Spinal cord (tissue), 10 donors: ENCODE results near the gene PRKCA. TPM values are rescaled to one million over a fixed set of nuclear protein-coding genes. Genes with fewer than 3 reads are reported as not detected.

Source experiments
- DNase-seq, 6 donors: peaks; one replicate each; pipeline versions ENCODE4 v3.0.0 to v3.0.0-alpha.2; 2013 to 2015; ENCODE audit warnings: low spot score in 6 of 6, low read depth in 4 of 6
- H3K27ac ChIP-seq: one replicate; pipeline ENCODE4 v1.5.1; 2013; ENCODE audit warnings: low read depth, low read length, control low read depth
- H3K27me3 ChIP-seq: one replicate; pipeline ENCODE4 v1.6.1; 2013; ENCODE audit warnings: low read length; ENCODE audit not compliant: control insufficient read depth, insufficient read depth
- H3K36me3 ChIP-seq: one replicate; pipeline ENCODE4 v1.6.1; 2013; ENCODE audit warnings: low read length; ENCODE audit not compliant: control insufficient read depth, insufficient read depth
- H3K4me1 ChIP-seq: one replicate; pipeline ENCODE4 v1.6.1; 2013; ENCODE audit warnings: low read length; ENCODE audit not compliant: control insufficient read depth, insufficient read depth
- H3K4me3 ChIP-seq: one replicate; pipeline ENCODE4 v1.5.1; 2013; ENCODE audit warnings: low read depth, low read length, control low read depth
- H3K9me3 ChIP-seq: one replicate; pipeline ENCODE4 v1.6.1; 2013; ENCODE audit warnings: low read length; ENCODE audit not compliant: control insufficient read depth, insufficient read depth
- WGBS: methylation state at CpG from one replicate; pipeline ENCODE4 v1.1.5; 2013; ENCODE audit warnings: missing lambda C conversion rate; ENCODE audit not compliant: insufficient coverage; 5-methylcytosine and 5-hydroxymethylcytosine counted together
- polyA plus RNA-seq, 2 donors: library from polyadenylated mRNA; unstranded; fragments of 120-200 nt; gene quantifications; one replicate each; pipeline ENCODE4 v1.2.1, GENCODE V29; 2013; ENCODE audit not compliant: insufficient read length in 2 of 2
- total RNA-seq, 2 donors: library from RNA; depleted of rRNA in 1 of 2; stranded (reverse); fragments of 120-200 nt in 1 of 2; fragments of >200 nt in 1 of 2; gene quantifications; one replicate each; pipeline versions ENCODE4 v1.2.3 to v1.2.4, GENCODE V29; 2013 to 2014
- donor health status: healthy.

Gene PRKCA
- total and polyA plus RNA-seq, 4 donors: 42.4 to 51.3 (median 48.2) TPM

GRCh38 chr17:66580956-66581391 is 278.6 kb downstream of the PRKCA start:
- Histone ChIP-seq H3K4me1 (peaks cover 23% of the 10 kb centered on the region), H3K27me3 (no peaks in the 10 kb centered on the region), H3K9me3 (no peaks in the 10 kb centered on the region), H3K36me3 (no peaks in the 10 kb centered on the region), H3K4me3 (no peak overlapping the region), H3K27ac (peak overlapping the region; percentile 69)
- 45% methylated on average over 2 of the region's 3 CpGs for WGBS
- DNase-seq: peak in 1 of 6 donors; percentile 65

- no peak for DNase-seq
- no peak overlapping the region for H3K27ac ChIP-seq
- 100% methylated on average over 2 of the region's 5 CpGs for WGBS
- H3K27me3 ChIP-seq: no peaks in the 10 kb centered on the region
- H3K9me3 ChIP-seq: no peaks in the 10 kb centered on the region
- H3K36me3 ChIP-seq: no peaks in the 10 kb centered on the region
- H3K4me1 ChIP-seq: peaks cover 22% of the 10 kb centered on the region
- H3K4me3 ChIP-seq: no peak overlapping the region
Measured at GRCh38 chr17:66582373-66583111, 280.1 kb downstream of the PRKCA start.

DNA sequence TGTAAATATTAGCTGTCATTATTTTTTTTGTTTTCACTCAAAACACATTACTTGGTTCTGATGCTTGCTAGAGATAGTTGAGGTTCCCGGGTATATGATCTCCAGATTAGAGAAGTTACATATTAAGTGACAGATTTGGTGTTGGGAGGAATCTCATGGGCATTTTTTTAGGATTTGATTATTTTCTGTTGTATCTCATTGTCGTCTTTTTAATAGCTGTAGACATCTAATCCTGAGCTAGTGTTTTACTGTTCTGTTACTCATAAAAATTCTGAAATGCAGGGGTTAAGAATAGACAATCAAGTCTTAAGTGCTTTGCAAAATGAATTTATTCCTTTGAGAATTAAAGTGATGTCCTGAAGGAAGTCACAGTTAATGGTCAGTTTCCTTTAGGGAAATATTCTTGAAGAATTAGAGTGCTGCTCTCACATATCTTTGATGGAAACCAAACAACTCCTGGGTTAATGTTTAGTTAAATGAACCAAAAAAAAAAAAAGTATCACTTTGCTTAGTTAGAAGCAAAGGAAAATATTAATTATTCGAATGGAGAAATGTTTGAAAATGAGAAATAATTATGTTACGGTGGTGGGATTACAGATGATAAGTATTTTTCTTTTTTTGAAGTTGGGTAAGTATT is 280.8 kb downstream of the PRKCA start:
- no peak for DNase-seq
- peaks cover 15% of the 10 kb centered on the region for H3K4me1 ChIP-seq
- H3K36me3 ChIP-seq: no peaks in the 10 kb centered on the region
- no peak overlapping the region for H3K4me3 ChIP-seq
- no peaks in the 10 kb centered on the region for H3K9me3 ChIP-seq
- no peaks in the 10 kb centered on the region for H3K27me3 ChIP-seq
- WGBS: 100% methylated on average over 1 of the region's 4 CpGs
- H3K27ac ChIP-seq: no peak overlapping the region

GRCh38 chr17:66584927-66585326 is 282.5 kb downstream of the PRKCA start:
- H3K9me3 ChIP-seq: no peaks in the 10 kb centered on the region

DNA sequence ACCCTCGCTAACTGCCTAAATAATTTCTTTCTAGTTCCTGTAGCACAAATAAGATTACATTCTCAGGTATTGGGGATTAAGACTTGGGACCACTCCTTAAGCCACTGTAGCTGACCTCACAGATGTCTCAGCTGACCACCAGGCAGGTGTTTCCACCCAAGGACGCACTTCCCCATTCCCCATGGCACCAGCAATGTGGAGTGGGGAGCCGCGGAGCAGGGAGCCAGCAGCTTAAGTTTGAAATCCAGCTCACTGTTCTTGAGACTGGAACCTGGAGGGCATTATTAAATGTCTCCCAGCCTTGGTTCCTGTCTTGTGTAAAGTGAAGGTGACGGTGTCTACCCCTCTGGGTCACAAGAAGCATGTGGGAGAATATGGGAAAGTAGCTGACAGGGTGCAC is 283.1 kb downstream of the PRKCA start:
- DNase-seq: no peak
- Histone ChIP-seq H3K36me3 (peaks cover 2% of the 10 kb centered on the region), H3K27ac (no peak overlapping the region), H3K4me3 (no peak overlapping the region), H3K9me3 (no peaks in the 10 kb centered on the region), H3K4me1 (no peaks in the 10 kb centered on the region), H3K27me3 (no peaks in the 10 kb centered on the region)
- WGBS: 80% methylated on average over 1 of the region's 5 CpGs

More at GRCh38 chr17:66584927-66585326, 282.5 kb downstream of the PRKCA start:
- DNase-seq: no peak
- Histone ChIP-seq H3K27me3 (no peaks in the 10 kb centered on the region), H3K36me3 (peaks cover 2% of the 10 kb centered on the region), H3K4me3 (no peak overlapping the region), H3K27ac (no peak overlapping the region), H3K4me1 (peaks cover 4% of the 10 kb centered on the region)
- WGBS: 100% methylated on average over 3 of the region's 4 CpGs

DNA sequence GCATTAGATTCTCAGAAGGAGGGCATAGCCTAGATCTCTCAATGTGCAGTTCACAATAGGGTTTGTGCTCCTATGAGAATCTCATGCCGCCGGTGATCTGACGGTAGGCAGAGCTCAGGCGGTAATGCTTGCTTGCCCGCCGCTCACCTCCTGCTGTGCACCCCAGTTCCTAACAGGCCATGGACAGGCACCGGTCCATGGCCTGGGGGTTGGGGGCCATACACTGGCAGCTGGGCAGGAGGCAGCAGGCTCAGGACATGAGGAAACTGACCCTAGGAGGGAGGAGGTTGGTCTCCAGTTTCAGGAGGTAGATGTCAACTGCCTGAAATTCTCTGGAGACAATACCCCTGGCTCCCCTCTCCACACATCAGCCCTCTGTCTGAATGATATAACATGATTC is 287.5 kb downstream of the PRKCA start:
- no peaks in the 10 kb centered on the region for H3K4me1 ChIP-seq
- no peaks in the 10 kb centered on the region for H3K27me3 ChIP-seq
- H3K9me3 ChIP-seq: no peaks in the 10 kb centered on the region
- no peak for DNase-seq
- no peak overlapping the region for H3K27ac ChIP-seq
- 98% methylated on average over 5 of the region's 7 CpGs for WGBS
- no peak overlapping the region for H3K4me3 ChIP-seq
- peaks cover 2% of the 10 kb centered on the region for H3K36me3 ChIP-seq

DNA sequence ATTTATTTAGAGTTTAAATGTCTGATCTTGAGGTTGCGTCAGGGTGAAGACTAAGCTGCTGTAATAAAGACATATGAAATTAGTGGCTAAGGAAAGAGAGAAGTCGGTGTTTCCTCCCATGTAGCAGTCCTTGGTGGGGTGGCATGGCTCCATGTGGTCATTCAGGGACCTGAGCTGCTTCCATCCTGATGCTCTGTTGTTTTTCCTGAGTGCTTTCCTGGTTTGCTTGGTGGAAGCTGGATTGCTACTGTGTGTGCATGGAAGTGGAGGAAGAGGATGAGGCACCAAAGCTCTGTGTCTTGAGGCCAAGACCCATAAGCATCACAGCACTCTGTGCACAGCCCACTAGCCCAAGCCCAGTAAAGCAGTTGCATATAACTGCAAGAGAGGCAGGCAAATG is 290.7 kb downstream of the PRKCA start:
- H3K27ac ChIP-seq: no peak overlapping the region
- H3K36me3 ChIP-seq: peaks cover 2% of the 10 kb centered on the region
- no peak for DNase-seq
- H3K27me3 ChIP-seq: no peaks in the 10 kb centered on the region
- WGBS: 100% methylated on average over 2 of the region's 2 CpGs
- no peak overlapping the region for H3K4me3 ChIP-seq
- no peaks in the 10 kb centered on the region for H3K9me3 ChIP-seq
- H3K4me1 ChIP-seq: no peaks in the 10 kb centered on the region

DNA sequence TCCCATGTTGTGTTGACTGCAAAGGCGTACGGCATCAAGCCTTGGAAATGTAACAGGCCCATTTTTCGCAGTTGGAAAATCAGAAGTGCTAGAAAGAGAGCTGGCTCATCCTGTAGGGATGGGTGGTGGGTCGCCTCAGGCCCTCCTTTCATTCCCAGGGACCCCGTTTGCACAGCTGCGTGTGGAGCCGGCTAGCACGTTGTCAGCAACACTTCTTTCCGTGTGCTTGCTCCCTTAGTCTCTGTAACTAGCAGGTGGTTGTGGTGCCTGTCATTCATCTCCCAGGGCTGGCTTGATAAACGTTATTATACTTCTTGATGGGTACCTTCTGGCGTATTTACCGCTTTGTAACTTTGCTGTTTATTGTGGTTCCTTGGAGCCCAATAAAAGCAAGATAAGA is 293.5 kb downstream of the PRKCA start:
- WGBS: 93% methylated on average over 12 of the region's 12 CpGs
- DNase-seq: peak in 1 of 6 donors; percentile 43
- Histone ChIP-seq H3K9me3 (no peaks in the 10 kb centered on the region), H3K27ac (no peak overlapping the region), H3K4me1 (no peaks in the 10 kb centered on the region), H3K27me3 (no peaks in the 10 kb centered on the region), H3K36me3 (no peaks in the 10 kb centered on the region), H3K4me3 (no peak overlapping the region)

GRCh38 chr17:66602659-66603384 is 300.4 kb downstream of the PRKCA start:
- Histone ChIP-seq H3K9me3 (no peaks in the 10 kb centered on the region), H3K4me1 (peaks cover 14% of the 10 kb centered on the region), H3K36me3 (no peaks in the 10 kb centered on the region), H3K4me3 (no peak overlapping the region), H3K27ac (no peak overlapping the region), H3K27me3 (no peaks in the 10 kb centered on the region)
- 84% methylated on average over 9 of the region's 14 CpGs for WGBS
- DNase-seq: peak in 1 of 6 donors; percentile 40
